Skeletal muscle tissue (tissue), 4 donors: ENCODE measurements around the gene PRMT7. TPM values are rescaled to one million over a fixed set of nuclear protein-coding genes. Genes with fewer than 3 reads are reported as not detected.

Experiments
- H3K27ac ChIP-seq: one replicate; pipeline ENCODE4 v1.7.0; 2013; ENCODE audit warnings: mild to moderate bottlenecking, low read depth, low read length, inconsistent platforms
- H3K27me3 ChIP-seq, 3 donors: one replicate each; pipeline ENCODE4 v1.7.0; 2013; ENCODE audit warnings: low read length in 3 of 3; ENCODE audit not compliant: control insufficient read depth in 3 of 3, insufficient read depth in 3 of 3
- H3K36me3 ChIP-seq, 3 donors: one replicate each; pipeline ENCODE4 v1.7.0; 2013; ENCODE audit warnings: low read length in 3 of 3; ENCODE audit not compliant: control insufficient read depth in 3 of 3, insufficient read depth in 3 of 3
- H3K4me1 ChIP-seq, 3 donors: one replicate each; pipeline ENCODE4 v1.7.0; 2013; ENCODE audit warnings: low read length in 3 of 3, mild to moderate bottlenecking in 3 of 3; ENCODE audit not compliant: control insufficient read depth in 3 of 3, insufficient read depth in 3 of 3
- H3K4me3 ChIP-seq, 3 donors: one replicate each; pipeline ENCODE4 v1.7.0; 2013; ENCODE audit warnings: low read length in 3 of 3
- H3K9ac ChIP-seq, 3 donors: one replicate each; pipeline ENCODE4 v1.7.0; 2013; ENCODE audit warnings: low read length in 3 of 3, mild to moderate bottlenecking in 3 of 3, moderate library complexity in 2 of 3, low read depth in 1 of 3
- H3K9me3 ChIP-seq, 3 donors: one replicate each; pipeline ENCODE4 v1.7.0; 2013; ENCODE audit warnings: low read length in 3 of 3; ENCODE audit not compliant: control insufficient read depth in 3 of 3
- total RNA-seq: library from RNA; depleted of rRNA; stranded (reverse); fragments of >200 nt; gene quantifications from one replicate; pipeline ENCODE4 v1.2.3, GENCODE V29; 2014
- donor health status: Osteomylitis.

The PRMT7 gene
- total RNA-seq, 1 donor from 2014 or later, result 49.1 TPM

DNA sequence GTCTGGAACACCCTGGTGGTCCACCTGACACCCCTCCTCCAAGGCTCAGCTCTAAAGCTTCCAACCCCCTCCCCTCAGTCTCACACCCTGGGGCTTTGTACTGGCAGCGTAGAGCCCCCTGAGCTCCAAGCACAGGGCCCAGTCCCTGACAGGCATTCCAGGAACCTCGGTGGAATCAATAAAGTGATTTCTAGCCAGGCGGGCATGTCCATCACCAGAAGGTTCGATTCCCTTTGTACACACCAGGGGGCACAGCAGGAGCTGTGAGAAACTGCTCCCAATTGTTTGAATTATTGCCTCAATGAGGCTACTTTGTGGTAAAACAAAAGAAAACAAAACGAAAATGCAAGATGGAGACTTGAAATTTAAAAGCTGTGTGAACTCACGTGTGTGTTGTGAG lies 85.7 kb downstream of the PRMT7 start:
- Histone ChIP-seq H3K9ac (no peak overlapping the region), H3K9me3 (no peaks in the 10 kb centered on the region), H3K27me3 (peaks cover 0 to 5% (median 4%) of the 10 kb centered on the region in 3 donors), H3K27ac (no peak overlapping the region), H3K4me1 (no peaks in the 10 kb centered on the region), H3K36me3 (no peaks in the 10 kb centered on the region), H3K4me3 (no peak overlapping the region)

DNA sequence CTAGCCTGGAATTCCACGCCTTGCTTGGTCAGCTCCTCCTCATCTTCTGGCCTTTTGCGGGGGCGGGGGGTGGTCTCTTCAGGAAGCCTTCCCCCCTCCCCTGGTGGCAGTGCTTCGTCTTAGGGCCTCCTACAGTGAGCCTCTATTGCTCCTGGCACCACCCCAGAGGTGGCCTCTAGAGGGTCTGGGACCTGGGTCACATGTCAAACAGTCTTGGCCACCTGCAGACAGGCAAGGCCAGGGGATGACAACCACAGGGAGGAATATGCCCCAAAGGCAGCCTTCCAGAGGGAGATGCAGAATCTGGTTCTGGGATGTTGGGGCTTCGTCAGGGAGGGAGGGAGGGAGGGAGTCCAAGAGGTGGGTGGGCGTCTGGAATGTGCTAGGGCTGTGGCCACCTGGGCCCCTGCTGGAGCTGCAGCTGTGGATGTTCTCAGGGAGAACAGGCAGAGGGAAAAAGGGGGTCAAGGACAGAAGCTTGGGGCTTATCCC lies 86.9 kb downstream of the PRMT7 start:
- no peaks in the 10 kb centered on the region for H3K36me3 ChIP-seq
- no peaks in the 10 kb centered on the region for H3K9me3 ChIP-seq
- no peak overlapping the region for H3K4me3 ChIP-seq
- H3K9ac ChIP-seq, result no peak overlapping the region
- peaks cover 0 to 7% (median 5%) of the 10 kb centered on the region in 3 donors for H3K27me3 ChIP-seq
- no peak overlapping the region for H3K27ac ChIP-seq
- H3K4me1 ChIP-seq, result no peaks in the 10 kb centered on the region

DNA sequence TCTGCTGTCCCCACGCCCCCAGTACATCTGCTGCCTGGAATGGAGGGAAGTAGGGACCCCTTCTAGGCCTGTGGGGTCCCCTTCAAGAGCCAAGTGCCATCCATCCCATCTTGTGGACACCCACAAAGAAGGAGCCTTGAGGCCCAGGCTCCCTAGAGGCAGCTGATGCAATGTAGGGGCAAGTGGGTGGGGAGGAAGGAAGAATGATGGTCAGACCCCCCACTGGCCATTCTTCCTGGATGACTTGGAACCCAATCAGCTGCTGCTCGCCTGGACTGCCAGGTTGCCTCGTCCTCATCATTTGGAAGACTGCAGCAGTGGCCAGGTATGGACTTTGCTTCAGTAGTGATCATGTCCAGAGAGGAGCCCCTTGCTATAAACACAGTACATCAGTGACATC lies 88.6 kb downstream of the PRMT7 start:
- no peak overlapping the region for H3K4me3 ChIP-seq
- H3K27ac ChIP-seq, result no peak overlapping the region
- H3K4me1 ChIP-seq, result no peaks in the 10 kb centered on the region
- H3K9ac ChIP-seq, result no peak overlapping the region
- no peaks in the 10 kb centered on the region for H3K36me3 ChIP-seq
- no peaks in the 10 kb centered on the region for H3K9me3 ChIP-seq
- H3K27me3 ChIP-seq, result peaks cover 0 to 8% (median 5%) of the 10 kb centered on the region in 3 donors

DNA sequence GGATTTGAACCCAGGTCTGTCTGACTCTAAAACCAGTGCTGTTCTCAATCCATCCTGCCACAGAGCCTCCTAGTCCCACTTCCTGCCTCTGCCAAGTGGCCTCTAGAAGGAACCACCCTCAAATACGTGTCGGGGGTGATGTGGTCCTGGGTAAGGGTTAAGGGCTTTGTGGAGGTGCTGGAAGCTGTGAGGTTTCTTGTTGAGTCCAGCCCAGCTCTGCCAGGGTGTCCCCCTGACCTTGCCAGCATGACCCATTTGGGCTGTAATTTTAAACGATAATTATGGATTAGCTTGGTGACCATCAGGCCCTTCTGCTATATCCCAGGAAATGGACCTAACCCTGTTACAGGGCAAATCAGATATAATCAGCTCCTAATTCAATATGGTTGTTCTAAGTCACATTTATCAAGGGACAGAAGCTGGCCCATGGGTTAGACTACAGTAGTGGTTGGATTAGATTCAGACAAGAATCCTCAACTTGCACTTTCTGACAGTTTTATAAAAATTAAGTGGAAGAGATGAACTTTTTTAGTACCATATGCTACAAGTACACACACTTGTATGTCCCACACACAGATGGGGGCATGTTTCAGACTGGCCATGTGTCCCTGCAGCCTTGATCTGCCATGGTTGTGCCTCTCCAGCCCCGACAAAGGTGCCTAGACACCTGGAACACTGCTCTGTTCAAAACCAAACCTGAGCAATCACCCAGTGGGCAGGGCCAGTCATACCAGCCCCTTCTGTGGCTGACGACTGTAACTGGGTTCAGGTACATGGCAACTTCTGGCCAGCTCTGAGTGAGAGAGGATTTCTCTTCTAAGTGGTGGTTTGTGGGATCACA lies 89.5 kb downstream of the PRMT7 start:
- H3K36me3 ChIP-seq, result no peaks in the 10 kb centered on the region
- H3K4me1 ChIP-seq, result no peaks in the 10 kb centered on the region
- H3K9me3 ChIP-seq, result no peaks in the 10 kb centered on the region
- H3K9ac ChIP-seq, result no peak overlapping the region
- no peak overlapping the region for H3K27ac ChIP-seq
- no peak overlapping the region for H3K4me3 ChIP-seq
- peaks cover 0 to 8% (median 5%) of the 10 kb centered on the region in 3 donors for H3K27me3 ChIP-seq

DNA sequence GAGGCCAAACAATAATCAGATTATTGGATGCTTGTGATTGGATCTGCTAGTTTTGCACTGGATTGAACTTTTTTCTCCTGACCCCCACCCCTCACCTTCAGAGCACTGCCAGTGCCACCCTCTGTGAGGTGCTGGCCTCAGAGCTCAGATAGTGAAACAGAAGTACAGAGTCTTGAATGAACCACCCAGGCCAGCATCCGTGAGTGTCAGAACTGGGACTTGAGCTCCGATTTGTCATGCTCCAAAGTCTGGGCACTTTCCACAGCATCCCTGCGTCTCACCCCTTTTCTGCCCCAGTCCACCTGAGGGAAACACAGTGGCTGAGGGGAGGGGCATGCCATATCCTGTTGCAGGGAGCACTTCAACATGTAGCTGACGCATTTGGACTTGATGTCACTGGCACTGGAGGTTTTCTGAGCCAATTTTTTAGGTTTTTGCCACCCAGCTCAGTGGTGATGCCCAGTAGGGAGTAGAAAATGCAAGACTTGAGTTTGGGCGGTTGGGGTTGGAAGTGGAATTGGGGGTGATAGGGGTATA lies 90.2 kb downstream of the PRMT7 start:
- Histone ChIP-seq H3K27me3 (peaks cover 0 to 8% (median 5%) of the 10 kb centered on the region in 3 donors), H3K4me3 (no peak overlapping the region), H3K36me3 (no peaks in the 10 kb centered on the region), H3K9me3 (no peaks in the 10 kb centered on the region), H3K9ac (no peak overlapping the region), H3K27ac (no peak overlapping the region), H3K4me1 (no peaks in the 10 kb centered on the region)

DNA sequence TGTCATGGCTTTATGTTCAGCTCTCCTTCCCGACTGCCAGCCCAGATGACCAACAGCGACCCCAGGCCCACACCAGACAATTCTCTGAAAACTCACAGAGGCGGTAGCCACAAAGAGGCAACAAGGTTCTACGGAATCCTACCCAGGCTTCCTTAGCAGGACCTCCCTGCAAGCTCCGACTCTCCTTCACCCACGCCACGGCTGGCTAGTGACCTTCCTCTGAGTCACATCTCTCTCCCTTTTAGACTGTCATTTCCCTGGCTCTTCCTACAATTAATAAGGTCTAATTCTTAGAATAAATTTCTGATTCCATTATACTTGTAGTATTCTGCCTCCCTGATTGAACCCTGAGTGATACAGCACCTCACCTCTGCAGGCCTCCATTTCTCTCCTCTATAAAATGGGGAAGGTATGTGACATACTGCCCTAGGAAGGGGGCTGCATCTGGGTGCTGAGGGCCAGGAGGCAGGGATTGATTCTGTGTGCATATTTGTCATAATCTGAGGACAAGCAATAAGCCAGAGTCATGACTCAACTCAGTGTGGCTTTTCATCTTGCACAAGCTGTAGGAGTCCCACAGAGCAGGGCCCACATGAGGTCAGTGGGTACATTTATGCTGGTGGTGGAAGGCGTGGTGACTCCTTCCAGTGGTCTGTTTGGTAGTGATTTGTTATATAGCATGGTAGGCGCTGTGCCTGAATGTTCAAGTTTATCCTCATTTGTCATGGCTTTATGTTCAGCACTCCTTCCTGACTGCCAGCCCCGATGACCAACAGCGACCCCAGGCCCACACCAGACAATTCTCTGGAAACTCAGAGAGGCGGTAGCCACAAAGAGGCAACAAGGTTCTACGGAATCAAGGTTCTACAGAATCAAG lies 91.3 kb downstream of the PRMT7 start:
- Histone ChIP-seq H3K9ac (no peak overlapping the region), H3K36me3 (no peaks in the 10 kb centered on the region), H3K4me3 (no peak overlapping the region), H3K4me1 (no peaks in the 10 kb centered on the region), H3K27me3 (peaks cover 9 to 13% (median 10%) of the 10 kb centered on the region in 3 donors), H3K9me3 (no peaks in the 10 kb centered on the region), H3K27ac (no peak overlapping the region)

DNA sequence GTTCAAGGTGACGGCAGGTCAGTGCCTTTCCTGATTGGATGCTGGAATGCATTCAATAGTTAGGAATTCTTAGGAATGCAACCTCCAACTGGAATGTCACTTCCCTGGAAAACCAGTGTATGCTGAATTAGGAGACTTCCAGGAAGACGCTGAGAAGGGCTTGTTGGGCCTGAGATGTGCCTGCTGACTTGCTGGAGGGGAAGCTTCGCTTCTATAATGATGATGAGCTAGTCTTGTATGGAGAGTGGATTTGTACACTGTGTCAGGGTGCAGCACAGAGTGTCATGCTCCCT lies 91.9 kb downstream of the PRMT7 start:
- Histone ChIP-seq H3K9me3 (no peaks in the 10 kb centered on the region), H3K4me3 (no peak overlapping the region), H3K4me1 (no peaks in the 10 kb centered on the region), H3K9ac (no peak overlapping the region), H3K36me3 (no peaks in the 10 kb centered on the region), H3K27ac (no peak overlapping the region), H3K27me3 (peaks cover 9 to 12% (median 10%) of the 10 kb centered on the region in 3 donors)

DNA sequence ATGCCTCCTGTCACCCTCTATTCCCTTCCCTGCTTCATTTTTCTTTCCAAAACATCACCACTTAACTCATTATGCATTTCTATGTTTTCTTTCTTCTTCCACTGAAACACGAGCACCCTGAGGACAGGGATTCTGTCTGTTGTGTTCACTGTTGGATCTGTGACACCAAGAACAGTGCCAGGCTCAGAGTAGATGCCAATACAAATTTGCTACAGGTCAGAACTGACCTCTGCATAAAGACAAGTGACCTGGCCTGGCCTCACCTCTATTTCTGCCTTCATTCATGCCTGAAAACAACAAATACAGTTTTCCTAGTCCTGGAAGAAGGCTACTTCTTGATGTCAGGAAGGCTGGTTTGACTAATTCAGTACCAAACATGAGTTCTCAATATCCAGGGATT lies 92.4 kb downstream of the PRMT7 start:
- H3K36me3 ChIP-seq, result no peaks in the 10 kb centered on the region
- no peak overlapping the region for H3K27ac ChIP-seq
- H3K9me3 ChIP-seq, result no peaks in the 10 kb centered on the region
- H3K9ac ChIP-seq, result no peak overlapping the region
- H3K4me3 ChIP-seq, result no peak overlapping the region
- no peaks in the 10 kb centered on the region for H3K4me1 ChIP-seq
- peaks cover 9 to 13% (median 9%) of the 10 kb centered on the region in 3 donors for H3K27me3 ChIP-seq

DNA sequence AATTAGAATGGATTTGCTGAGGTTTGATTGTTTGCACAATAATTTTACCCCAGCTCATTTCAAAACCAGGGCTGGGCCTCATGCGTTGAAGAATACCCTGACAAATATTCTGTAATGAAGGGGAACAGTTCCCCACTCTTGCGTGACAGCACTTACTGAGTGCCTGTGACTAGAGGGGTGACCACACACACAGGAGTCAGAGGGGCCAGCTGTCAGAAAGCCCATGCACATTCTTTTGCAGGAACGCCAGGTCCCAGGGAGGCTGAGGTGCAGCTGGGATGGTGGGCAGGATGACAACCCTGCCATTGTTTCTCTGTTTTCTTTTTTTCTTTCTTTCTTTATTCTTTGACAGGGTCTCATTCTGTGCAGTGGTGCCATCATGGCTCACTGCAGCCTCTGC lies 92.9 kb downstream of the PRMT7 start:
- Histone ChIP-seq H3K27me3 (peaks cover 11 to 16% (median 12%) of the 10 kb centered on the region in 3 donors), H3K9me3 (no peaks in the 10 kb centered on the region), H3K4me1 (no peaks in the 10 kb centered on the region), H3K36me3 (no peaks in the 10 kb centered on the region), H3K27ac (no peak overlapping the region), H3K4me3 (no peak overlapping the region), H3K9ac (no peak overlapping the region)
